HEK293T (cell line): ENCODE measurements around the gene SLC2A13.

Experiments used
- BHLHE40 ChIP-seq: fragments of 450-650 bp; IDR thresholded peaks from 2 replicates; pipeline ENCODE4 v1.6.1; 2016; ENCODE audit warnings: mild to moderate bottlenecking, moderate library complexity, borderline replicate concordance
- FOXA1 ChIP-seq: fragments of 450-650 bp; IDR thresholded peaks from 2 replicates; pipeline ENCODE4 v1.6.1; 2016; ENCODE audit warnings: mild to moderate bottlenecking
- HDGF ChIP-seq: fragments of 450-650 bp; IDR thresholded peaks from 2 replicates; pipeline ENCODE4 v1.6.1; 2017; ENCODE audit warnings: antibody characterized with exemption, borderline replicate concordance
- L3MBTL2 ChIP-seq: fragments of 450-650 bp; conservative IDR thresholded peaks from 2 replicates; pipeline ENCODE4 v1.6.1; 2016; ENCODE audit warnings: mild to moderate bottlenecking
- LEF1 ChIP-seq: fragments of 450-650 bp; IDR thresholded peaks from 2 replicates; pipeline ENCODE4 v1.6.1; 2017; ENCODE audit warnings: mild to moderate bottlenecking, borderline replicate concordance
- SUZ12 ChIP-seq: fragments of 450-650 bp; IDR thresholded peaks from 2 replicates; pipeline ENCODE4 v1.6.1; 2016; ENCODE audit warnings: mild to moderate bottlenecking
- ZNF384 ChIP-seq: fragments of 450-650 bp; IDR thresholded peaks from 2 replicates; pipeline ENCODE4 v1.6.1; 2016

- TF ChIP-seq LEF1 (no peak), L3MBTL2 (no peak), SUZ12 (no peak), FOXA1 (no peak), HDGF (no peak), BHLHE40 (no peak), ZNF384 (no peak)
Measured at GRCh38 chr12:40013292-40013691, 92.6 kb downstream of the SLC2A13 start.
